ENCODE data around the gene CD300A.

CD300A gene

GRCh38 chr17:74523308-74523707 is 56.9 kb downstream of the CD300A start:
- no peak for DNase-seq

DNA sequence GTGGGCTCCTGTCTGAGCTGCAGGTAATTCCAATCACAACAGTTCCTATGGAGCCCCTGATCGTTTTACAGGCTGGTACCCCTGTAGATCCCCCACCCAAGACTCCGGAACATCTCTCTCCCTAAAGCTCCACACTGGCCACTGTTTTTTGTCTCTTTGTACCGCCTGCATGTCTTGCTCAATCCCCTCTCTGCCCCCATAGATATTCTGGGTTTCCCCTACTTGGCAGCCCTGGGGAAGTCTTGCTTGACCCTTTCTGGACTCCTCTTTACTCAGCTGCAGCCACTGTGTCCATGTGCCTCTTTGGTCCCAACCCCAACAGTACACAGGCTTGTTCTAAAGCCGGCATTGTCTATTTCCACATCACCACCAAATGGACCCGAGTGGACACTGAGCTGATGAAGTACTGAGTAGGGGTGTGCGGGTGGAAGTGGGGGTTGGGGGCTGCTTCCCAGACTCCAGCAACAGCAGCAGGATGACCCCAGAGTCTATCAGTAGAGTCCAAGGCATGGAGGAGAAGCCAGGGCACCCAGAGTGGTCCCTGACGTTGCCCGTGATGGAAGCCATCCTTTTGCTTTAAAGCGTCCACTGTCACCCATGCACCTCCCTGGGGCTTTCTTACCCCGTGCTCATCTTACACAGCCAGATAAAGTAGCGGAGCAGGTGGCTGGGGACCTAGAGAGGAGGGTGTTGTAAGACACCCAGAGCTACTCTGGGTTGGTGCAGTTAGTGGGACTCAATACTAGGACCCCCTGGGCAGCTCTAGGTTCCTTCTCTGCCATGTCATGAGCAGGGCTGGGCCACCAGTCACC is 58.4 kb downstream of the CD300A start:
- peak; percentile 14 for DNase-seq

- DNase-seq: no peak
These were observed 59.0 kb downstream of the CD300A start for GRCh38 chr17:74525465-74525725.

GRCh38 chr17:74525781-74526288 is 59.4 kb downstream of the CD300A start:
- no peak for DNase-seq

DNA sequence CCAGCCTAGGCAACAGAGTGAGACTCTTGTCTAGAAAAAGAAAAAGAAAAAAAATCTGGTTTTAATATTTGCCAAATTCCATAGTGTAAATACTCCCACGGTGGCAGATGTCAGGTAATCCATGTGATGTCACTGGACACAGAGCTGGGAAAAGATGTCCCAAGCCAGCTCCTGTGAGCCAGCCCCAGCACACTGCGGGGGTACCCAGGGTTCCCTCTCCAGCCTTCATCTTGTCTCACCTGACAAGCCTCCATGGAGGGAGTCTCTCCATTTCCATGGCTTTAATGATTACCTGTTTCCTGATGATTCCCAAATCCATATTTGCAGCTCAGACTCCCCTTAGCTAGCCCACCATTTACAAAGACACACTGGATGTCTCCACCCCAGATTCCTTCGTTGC is 60.2 kb downstream of the CD300A start:
- DNase-seq: no peak

- DNase-seq: no peak
These were observed 60.6 kb downstream of the CD300A start for GRCh38 chr17:74527081-74527480.

DNA sequence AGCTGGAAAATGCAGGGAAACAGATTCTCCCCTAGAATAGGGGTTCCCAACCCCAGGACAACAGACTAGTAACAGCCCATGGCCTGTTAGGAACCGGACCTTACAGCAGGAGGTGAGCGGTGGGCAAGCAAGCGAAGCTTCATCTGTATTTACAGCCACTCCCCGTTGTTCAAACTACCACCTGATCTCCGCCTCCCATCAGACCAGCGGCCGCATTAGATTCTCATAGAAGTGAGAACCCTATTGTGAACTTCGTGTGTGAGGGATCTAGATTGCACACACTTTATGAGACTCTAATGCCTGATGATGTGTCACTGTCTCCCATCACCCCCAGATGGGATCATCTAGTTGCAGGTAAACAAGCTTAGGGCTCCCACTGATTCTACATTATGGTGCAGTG is 61.3 kb downstream of the CD300A start:
- no peak for DNase-seq

DNA sequence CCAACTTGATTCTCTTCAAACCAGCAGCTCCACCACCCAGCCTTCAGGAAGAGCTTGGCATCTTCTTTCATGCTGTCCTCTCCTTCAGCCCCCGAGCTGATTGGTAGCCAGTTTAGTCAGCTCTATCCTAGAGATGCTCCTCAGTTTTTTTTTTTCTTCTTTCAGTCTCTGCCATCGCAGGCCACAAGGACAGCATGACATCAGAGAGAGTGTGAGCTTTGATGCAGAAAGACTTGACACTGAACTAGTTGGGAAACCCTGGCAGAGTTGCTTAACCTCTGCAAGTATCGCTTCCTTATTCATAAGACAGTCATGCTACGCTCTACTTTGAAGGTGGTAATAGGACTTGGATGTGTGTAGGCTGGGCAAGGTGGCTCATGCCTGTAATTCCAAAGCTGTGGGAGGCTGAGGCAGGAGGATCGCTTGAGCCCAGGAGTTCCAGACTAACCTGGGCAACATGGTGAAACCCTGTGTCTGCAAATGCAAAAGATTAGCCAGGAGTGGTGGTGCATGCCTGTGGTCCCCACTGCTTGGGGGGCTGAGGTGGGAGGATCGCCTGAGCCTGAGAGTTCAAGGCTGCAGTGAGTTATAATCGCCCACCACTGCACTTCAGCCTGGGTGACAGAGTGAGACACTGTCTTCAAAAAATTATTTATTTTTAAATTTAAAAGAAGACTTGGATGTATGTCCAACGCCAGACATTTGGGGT is 62.2 kb downstream of the CD300A start:
- peak; percentile 100 for DNase-seq

GRCh38 chr17:74529243-74529642 is 62.8 kb downstream of the CD300A start:
- DNase-seq: no peak

GRCh38 chr17:74530831-74531150 is 64.4 kb downstream of the CD300A start:
- DNase-seq: no peak

DNA sequence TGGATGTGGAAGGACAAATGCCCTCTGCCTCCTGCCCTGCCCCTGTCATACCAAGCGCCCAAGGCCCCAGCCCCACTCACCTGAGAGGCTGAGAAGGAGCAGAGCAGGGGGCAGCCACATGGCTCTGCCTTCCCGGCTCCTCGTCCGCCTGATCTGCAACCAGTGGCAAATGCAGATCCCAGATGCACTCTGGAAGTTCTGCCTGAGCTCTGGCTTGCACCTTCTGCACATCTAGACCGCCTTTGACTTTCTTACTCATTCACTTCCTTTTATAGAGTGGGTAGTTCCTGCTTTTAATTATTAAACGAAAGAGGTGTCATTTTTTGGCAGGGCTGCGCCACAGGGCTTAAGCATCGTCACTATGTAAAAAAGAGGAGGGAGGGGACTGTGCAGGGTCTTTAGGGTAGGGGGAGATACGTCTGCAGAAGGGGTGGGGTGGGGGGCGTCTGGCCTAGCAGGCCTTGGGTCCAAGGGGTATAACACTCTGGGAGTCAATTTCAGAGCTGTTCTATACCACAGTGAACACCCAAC is 64.9 kb downstream of the CD300A start, which contains the start of gene CD300LB:
Gene CD300LB, minus strand, starts transcription at position 245 of the 531 bp plus-strand sequence. Its CDS starts 125 bp downstream, at position 120.
- DNase-seq: peak; percentile 81

DNA sequence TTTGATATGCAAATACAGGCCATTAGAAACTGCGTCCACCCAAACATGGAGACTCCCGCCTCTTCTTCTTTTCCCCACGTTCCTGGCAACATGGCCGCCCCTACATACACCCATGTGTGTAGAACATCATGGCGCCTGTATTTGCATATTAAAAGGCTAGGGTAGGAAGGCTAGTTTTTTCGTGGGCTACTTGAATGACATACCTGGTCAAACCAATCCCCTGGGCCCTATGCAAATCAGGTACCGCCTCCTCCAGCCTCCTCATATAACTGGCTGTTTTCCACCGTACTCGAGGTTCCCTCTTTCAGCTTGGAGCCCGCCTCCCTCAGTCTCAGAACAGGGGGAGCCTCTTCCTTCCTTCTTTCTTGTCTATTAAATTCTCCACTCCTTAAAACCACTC is 65.7 kb downstream of the CD300A start:
- DNase-seq: peak; percentile 100

Data from MV-4-11 (cell line).